CD4-positive, alpha-beta T cell treated with Interleukin-10 for 1 hour (primary cell): ENCODE results near the gene ZCCHC14.
A peak's percentile ranks its signal among the peaks of the same experiment; 100 is the strongest.
"Not testable (repeated sequence)": the region's sequence is repeated elsewhere in the genome, so short reads cannot be mapped to it uniquely, and the experiment has no call there.

Experiments used
- DNase-seq: peaks from one replicate; pipeline ENCODE4 v3.0.0-alpha.2; 2020

The ZCCHC14 gene

DNA sequence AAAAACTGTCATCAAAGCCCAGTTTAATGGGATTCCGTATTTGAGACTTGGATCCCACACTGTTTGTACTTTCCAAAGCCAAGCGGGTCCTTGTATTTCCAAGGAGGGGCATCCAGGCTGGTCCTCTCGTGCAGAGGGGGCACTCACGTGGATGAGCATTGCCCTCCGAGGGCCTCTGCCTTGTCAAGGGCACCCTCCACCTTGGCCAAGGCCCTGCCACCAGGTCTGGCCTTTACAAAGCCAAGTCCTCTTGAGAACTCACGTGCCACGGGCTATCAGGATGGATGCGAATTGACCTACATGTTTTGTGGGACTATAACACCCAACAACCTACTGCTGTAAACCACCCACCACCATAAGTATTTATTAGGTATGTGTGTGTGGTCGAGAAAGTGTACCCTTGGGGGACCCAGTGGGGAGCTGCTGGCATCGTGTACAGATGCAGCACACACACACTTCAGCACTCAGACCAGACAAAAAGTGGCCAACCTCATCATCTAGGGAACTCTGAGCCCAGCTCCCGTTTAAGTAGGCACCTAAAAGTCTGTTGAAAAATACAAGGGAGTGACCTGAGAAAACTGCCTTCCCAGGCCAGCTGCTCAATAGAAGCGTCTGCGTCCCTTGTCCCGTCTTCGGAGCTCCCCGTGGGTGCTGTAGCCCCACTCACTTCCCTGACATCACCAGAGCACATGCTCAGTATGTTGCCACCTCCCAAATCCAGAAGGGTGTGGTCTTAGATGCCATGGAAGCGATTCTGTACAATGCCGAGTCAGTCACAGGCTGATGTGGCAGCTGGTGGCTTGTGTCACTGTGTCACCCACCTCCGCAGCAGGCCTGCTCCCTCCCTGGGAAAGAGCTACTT is 87.8 kb downstream of the ZCCHC14 start:
- no peak for DNase-seq

- no peak for DNase-seq
Measured at GRCh38 chr16:87395181-87395842, 97.5 kb downstream of the ZCCHC14 start.

DNA sequence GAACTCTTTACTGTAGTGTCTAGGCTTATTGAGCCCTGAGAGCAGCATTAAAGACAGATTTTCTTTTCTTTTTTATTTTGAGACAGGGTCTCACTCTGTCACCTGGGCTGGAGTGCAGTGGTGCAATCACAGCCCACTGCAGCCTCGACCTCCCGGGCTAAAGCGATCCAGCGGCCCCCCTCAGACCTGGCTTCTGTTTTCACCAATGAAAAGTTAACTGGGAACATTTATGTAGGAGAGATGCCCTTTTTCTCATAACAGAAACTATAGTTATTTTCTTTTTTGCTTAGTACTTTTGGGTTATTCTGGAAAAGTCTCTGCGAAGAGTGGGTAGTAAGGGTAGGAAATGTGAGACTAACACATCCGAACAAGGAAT is 99.2 kb downstream of the ZCCHC14 start:
- no peak for DNase-seq

DNA sequence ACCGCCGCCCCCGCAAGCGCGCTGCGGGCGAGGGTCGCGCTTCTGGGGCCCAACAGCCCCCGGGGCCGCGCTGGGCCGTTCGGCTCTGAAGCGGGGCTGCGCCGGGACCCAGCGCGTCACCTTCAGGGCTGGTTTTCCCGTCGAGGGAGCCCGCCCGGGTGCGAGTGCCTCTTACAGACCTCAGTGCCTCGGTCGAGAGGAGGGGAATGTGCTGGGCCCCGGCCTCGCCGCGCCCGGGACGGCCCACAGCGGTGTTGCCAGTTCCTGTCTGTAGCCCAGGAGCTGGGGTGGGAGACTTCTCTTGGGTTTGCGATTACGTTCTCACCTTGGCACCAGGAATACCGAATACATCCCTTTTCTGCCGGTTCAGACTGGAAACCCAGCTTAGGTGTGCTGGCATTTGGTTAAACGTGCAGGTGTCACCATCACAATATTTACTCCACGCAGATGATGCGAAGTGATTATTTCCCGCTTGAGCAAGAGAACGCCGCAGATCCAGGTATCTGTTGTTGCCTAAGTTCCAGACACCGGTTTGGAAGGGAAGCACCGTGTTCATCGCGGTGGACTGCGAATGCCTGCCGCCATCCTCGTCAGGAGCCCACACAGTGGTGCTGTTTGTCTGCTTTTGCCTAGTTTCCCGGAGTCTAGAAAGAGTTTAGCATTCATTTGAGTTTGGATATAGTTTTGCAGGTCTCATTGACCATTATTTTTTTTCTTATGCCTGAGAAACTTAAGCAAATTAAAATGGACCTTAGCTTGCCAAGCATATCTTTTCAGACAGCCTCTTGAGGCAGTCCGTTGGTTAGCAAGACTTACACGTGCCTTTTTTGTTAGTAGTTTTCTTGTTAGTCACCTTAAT is 99.8 kb downstream of the ZCCHC14 start:
- DNase-seq = peak; percentile 31

DNA sequence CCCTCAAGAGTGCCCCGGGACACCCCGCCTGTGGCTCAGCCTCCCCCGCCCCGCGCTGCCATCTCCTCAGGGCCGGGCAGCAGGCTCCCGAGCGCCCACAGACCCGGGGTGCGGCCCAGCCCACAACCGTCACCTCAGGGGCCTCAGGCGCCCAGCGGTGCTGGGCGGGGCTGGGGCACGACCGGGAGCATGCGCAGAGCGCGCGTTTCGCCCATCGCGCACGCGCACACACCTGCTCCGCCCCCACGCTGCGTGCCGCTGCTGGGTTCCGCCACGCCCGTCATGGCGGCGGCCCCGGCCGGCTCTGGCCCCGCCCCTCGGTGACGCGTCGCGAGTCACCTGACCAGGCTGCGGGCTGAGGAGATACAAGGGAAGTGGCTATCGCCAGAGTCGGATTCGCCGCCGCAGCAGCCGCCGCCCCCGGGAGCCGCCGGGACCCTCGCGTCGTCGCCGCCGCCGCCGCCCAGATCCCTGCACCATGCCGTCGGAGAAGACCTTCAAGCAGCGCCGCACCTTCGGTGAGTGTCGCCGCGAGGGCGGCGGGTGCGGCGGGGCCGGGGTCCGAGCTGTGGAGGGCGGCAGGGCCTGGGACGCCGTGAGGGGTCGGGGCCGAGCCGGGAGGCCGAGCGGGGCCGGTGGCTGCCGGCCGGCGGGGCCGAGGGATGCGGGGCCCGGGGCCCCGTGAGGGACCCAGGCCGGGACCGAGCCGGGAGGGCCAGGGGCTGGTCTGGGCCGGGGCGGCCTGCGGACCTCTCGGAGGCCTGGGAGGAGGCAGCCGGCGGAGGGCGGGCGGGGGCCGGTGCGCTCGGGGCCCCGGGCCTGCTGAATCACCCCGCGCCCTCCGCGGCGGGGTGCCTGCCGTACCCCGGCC is 100.6 kb downstream of the ZCCHC14 start, which contains the start of gene MAP1LC3B:
Gene MAP1LC3B (plus strand): TSS at position 387 of the 871 bp plus-strand sequence. CDS start 92 bp downstream, at position 479.
- peak; percentile 99 for DNase-seq

- no peak for DNase-seq
Measured at GRCh38 chr16:87391324-87391949, 101.4 kb downstream of the ZCCHC14 start.

DNA sequence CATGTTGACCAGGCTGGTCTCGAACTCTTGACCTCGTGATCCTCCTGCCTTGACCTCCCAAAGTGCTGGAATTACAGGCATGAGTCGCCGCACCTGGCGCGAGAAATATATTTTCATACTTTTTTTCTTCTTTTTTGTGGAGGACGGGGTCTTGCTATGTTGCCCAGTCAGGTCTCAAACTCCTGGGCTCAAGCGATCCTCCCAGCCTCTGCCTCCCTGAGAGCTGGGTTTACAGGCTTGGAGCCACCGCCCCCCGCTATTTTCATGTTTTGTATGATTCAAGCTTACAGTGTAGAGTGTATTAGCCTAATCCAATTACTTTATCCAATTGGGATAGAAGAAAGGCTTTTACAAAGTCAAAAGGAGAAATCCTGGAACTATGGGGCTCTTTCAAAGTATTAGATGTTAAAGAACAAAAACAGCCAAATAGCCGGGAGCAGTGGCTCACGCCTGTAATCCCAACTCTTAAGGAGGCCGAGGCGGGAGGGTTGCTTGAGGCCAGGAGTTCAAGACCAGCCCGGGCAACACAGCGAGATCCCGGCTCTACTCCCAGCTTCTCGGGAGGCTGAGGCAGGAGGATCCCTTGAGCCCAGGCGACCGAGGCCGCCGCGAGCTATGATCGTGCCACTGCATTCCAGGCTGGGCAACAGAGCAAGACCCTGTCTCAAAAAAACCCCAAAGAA is 102.0 kb downstream of the ZCCHC14 start:
- DNase-seq = no peak

GRCh38 chr16:87389914-87390313 is 102.9 kb downstream of the ZCCHC14 start:
- not testable (repeated sequence) for DNase-seq

GRCh38 chr16:87389245-87389644 is 103.6 kb downstream of the ZCCHC14 start:
- DNase-seq = no peak

DNA sequence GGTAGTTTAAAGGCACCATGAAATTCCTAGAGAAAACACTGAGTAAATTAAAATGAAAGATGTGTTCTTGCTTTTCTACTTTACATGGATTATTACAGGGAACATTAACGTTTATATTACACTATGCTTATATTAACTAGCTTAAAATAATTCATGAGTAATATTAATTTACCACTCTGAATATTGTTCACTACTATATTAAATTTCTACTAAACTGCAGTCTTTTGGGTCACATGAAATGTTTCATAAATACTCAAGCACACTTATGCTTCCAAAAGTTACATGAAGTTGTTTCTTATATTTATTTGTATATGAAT is 104.0 kb downstream of the ZCCHC14 start:
- DNase-seq = no peak

GRCh38 chr16:87387942-87388817 is 104.6 kb downstream of the ZCCHC14 start:
- DNase-seq = peak; percentile 95

GRCh38 chr16:87384875-87385167 is 108.0 kb downstream of the ZCCHC14 start:
- DNase-seq = not testable (repeated sequence)

- no peak for DNase-seq
Measured at GRCh38 chr16:87384162-87384874, 108.5 kb downstream of the ZCCHC14 start.

DNA sequence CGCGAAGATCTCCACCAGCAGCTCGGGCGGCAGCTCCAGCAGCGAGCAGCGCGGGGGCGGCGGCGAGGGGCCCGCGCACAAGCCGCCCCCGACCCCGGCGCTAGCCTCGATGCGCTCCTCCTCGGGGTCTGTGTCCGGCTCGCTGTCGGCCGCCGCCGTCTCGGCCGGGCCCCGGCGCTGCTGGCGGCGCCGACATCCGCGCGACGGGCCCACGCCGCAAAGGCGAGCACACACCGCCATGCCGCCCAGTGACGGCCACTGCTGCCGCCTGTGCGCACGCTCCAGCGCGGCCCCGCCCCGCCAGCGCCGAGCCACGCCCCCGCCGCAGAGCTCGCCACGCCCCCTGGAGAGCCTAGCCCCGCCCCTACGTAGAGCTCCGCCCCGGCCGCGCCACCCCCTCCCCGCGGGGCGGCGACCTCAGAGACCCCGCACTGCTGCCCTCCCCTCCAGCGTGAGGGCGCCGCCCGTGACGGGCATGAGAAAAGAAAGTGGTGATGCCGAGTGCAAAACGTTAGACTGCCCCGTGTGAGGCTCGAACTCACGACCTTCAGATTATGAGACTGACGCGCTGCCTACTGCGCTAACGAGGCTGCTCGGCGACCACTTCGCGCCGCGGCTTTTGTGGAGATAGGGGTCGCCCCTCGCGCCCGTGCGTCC is 109.2 kb downstream of the ZCCHC14 start, which contains the start of gene FBXO31:
Gene FBXO31 (minus strand): TSS at position 272 of the 657 bp plus-strand sequence. CDS start 32 bp downstream, at position 240.
- peak; percentile 89 for DNase-seq

GRCh38 chr16:87382023-87382785 is 110.6 kb downstream of the ZCCHC14 start:
- no peak for DNase-seq

DNA sequence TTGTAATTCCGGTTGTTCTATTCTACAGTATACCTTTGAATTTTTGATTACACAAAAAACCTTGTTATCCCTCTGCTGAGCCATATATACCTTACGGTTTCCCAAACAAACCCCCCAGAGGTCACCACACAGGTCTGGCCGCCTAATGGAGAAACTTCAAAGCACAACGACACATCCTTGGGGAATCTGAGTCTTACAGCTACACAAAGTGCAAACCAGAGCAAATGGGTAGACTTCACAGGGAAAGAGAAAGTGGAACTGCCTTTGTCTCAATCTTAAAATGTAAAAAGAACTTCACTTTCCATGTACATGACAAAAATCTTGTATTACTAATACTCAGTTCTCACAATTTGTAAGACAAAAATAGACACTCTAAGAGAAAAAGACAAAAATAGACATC is 111.9 kb downstream of the ZCCHC14 start:
- no peak for DNase-seq

GRCh38 chr16:87380403-87380802 is 112.4 kb downstream of the ZCCHC14 start:
- no peak for DNase-seq

- not testable (repeated sequence) for DNase-seq
Measured at GRCh38 chr16:87379312-87379752, 113.5 kb downstream of the ZCCHC14 start.
